SK-N-SH (cell line): Measurements from ENCODE around the gene PLCG2.

Experiments used
- CTCF ChIP-seq: fragments of 200-600 bp; sonication (generic); IDR thresholded peaks from 2 replicates; pipeline ENCODE4 v1.6.1; 2017; ENCODE audit warnings: antibody characterized with exemption, mild to moderate bottlenecking, moderate library complexity
- GABPA ChIP-seq: IDR thresholded peaks from 2 replicates; pipeline ENCODE4 v1.4.0; 2012; ENCODE audit warnings: low read depth, mild to moderate bottlenecking
- MAX ChIP-seq: IDR thresholded peaks from 2 replicates; pipeline ENCODE4 v1.4.0; 2012; ENCODE audit warnings: low read depth
- MEF2A ChIP-seq: IDR thresholded peaks from 2 replicates; pipeline ENCODE4 v1.4.0; 2012; ENCODE audit warnings: low read depth, borderline replicate concordance
- POLR2AphosphoS5 ChIP-seq: IDR thresholded peaks from 2 replicates; pipeline ENCODE4 v1.6.1; 2012; ENCODE audit warnings: low read depth, low read length
- TAF1 ChIP-seq: IDR thresholded peaks from 2 replicates; pipeline ENCODE4 v1.6.1; 2012; ENCODE audit warnings: low read depth, mild to moderate bottlenecking, low read length, moderate library complexity, borderline replicate concordance
- TF ChIP-seq, protein P1 (sequence below): fragments of 150-350 bp; IDR thresholded peaks from 2 replicates; pipeline ENCODE4 v1.6.1; 2017; ENCODE audit warnings: antibody characterized with exemption, low read length, low read depth, borderline replicate concordance

- no peak for TF ChIP-seq POLR2AphosphoS5
- no peak for TF ChIP-seq CTCF
- TF ChIP-seq, protein P1, sequence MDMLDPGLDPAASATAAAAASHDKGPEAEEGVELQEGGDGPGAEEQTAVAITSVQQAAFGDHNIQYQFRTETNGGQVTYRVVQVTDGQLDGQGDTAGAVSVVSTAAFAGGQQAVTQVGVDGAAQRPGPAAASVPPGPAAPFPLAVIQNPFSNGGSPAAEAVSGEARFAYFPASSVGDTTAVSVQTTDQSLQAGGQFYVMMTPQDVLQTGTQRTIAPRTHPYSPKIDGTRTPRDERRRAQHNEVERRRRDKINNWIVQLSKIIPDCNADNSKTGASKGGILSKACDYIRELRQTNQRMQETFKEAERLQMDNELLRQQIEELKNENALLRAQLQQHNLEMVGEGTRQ, result no peak
- no peak for TF ChIP-seq MAX
- TF ChIP-seq MEF2A, result no peak
- TF ChIP-seq TAF1, result no peak
- TF ChIP-seq GABPA, result no peak
These were observed 6.2 kb downstream of the PLCG2 start for GRCh38 chr16:81785138-81785924.
